Measurements from ENCODE around the gene METTL14.

DNA sequence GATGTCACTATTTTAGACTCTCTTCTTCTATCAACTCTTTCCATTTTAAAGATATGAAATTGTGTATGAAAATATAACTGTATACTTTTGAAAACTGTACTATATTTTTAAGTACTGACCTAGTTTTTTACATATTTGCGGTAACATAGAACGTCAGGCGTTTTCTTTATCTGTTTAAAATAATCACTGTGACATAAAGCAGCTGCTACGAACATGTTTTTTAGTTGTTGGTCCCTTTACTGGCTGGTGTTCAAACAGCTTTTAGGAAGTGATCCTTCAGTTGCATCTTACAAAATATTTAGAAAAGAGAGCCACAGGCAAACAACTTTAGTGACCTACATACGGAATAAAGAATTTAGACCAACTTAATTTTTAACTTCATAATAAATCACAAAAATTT lies 73.1 kb downstream of the METTL14 start:
- TF ChIP-seq CTCF (IDR thresholded peaks at IDR 0.05) (no peak), EP300 (IDR thresholded peaks at IDR 0.05) (no peak), POLR2AphosphoS5 (IDR thresholded peaks at IDR 0.05) (peak; percentile 35), POLR2A (IDR thresholded peaks at IDR 0.05) (no peak)

Data from gastroesophageal sphincter (tissue), 3 donors.